HCT116 (cell line): ENCODE measurements around the gene TEAD3. TPM values are rescaled to one million over a fixed set of nuclear protein-coding genes. Genes with fewer than 3 reads are reported as not detected.
A peak's percentile ranks its signal among the peaks of the same experiment; 100 is the strongest.

Experiments
- ATAC-seq: fragments of 200-7000 bp; cut with Tn5 transposase; 2 replicates; pipeline ENCODE4 v1.9.1; 2020; ENCODE audit warnings: mild to moderate bottlenecking, moderate library complexity
- BruUV-seq: library from RNA; stranded (reverse); fragments of 400-500 nt; replicated peaks from 2 replicates; lab custom pipeline; 2021; lab: Mats Ljungman, UMichigan
- CTCF ChIA-PET: fragments of 300-600 bp; sonication (Branson Sonifier 250); formaldehyde crosslinking; loops from one replicate; lab custom pipeline; 2021; ENCODE audit warnings: antibody characterized with exemption; lab: Charles Lee
- POLR2A ChIA-PET: fragments of 300-600, 350-600 bp; sonication (Branson Sonifier 250); formaldehyde crosslinking; loops from one replicate; lab custom pipeline; 2021; ENCODE audit warnings: antibody characterized with exemption; lab: Charles Lee
- RAD21 ChIA-PET, 2 experiments: fragments of 300-600 bp; sonication (Branson Sonifier 250); formaldehyde crosslinking; loops; one replicate each; lab custom pipeline; 2023; ENCODE audit warnings: low total read pairs in 2 of 2; ENCODE audit not compliant: uncharacterized antibody in 2 of 2, unreplicated experiment in 2 of 2, low non-redundant PET in 1 of 2; lab: Charles Lee
- DNase-seq: peaks from one replicate; pipeline ENCODE4 v3.0.0-alpha.2; 2010; ENCODE audit warnings: low read depth, low spot score
- H2AFZ ChIP-seq: fragments of 200-600 bp; shearing (Covaris generic), sonication (generic); 2 replicates; pipeline ENCODE4 v1.6.1; 2017; ENCODE audit warnings: low read depth, mixed run types, mixed read lengths, antibody characterized with exemption, low read length; ENCODE audit not compliant: poor library complexity, severe bottlenecking
- H3K27ac ChIP-seq: 2 replicates; pipeline ENCODE4 v1.5.1; 2012; ENCODE audit warnings: low read depth, low read length
- H3K27me3 ChIP-seq: fragments of 200-600 bp; sonication (generic); 2 replicates; pipeline ENCODE4 v1.6.1; 2016; ENCODE audit warnings: mixed run types, low read length, mixed read lengths; ENCODE audit not compliant: insufficient read depth
- H3K36me3 ChIP-seq, 2 experiments: fragments of 200-500 bp in 1 of 2; fragments of 200-600 bp in 1 of 2; sonication (Bioruptor generic) in 1 of 2; sonication (generic) in 1 of 2; 2 replicates each; pipeline versions ENCODE4 v1.5.1 to v1.6.1; 2014 to 2016; ENCODE audit warnings: low read length in 2 of 2, inconsistent platforms in 1 of 2, mixed read lengths in 1 of 2, mixed run types in 1 of 2; ENCODE audit not compliant: insufficient read depth in 2 of 2, control insufficient read depth in 1 of 2
- H3K4me1 ChIP-seq, 2 experiments: fragments of 200-600 bp in 1 of 2; sonication (generic) in 1 of 2; 2 replicates each; pipeline versions ENCODE4 v1.5.1 to v1.6.1; 2012 to 2017; ENCODE audit warnings: low read length in 2 of 2, inconsistent platforms in 1 of 2, mild to moderate bottlenecking in 1 of 2, mixed read lengths in 1 of 2, mixed run types in 1 of 2, moderate library complexity in 1 of 2; ENCODE audit not compliant: insufficient read depth in 2 of 2, control insufficient read depth in 1 of 2
- H3K4me2 ChIP-seq: fragments of 200-600 bp; sonication (generic); 2 replicates; pipeline ENCODE4 v1.6.1; 2017; ENCODE audit warnings: mixed run types, low read length, mixed read lengths
- H3K4me3 ChIP-seq, 2 experiments: fragments of 200-600 bp in 1 of 2; sonication (generic) in 1 of 2; replicated peaks in 1 of 2; 2 replicates each; pipeline ENCODE4 v1.5.1; 2011 to 2016; ENCODE audit warnings: low read length in 2 of 2, control low read depth in 1 of 2, low read depth in 1 of 2, mild to moderate bottlenecking in 1 of 2, mixed read lengths in 1 of 2, mixed run types in 1 of 2
- H3K79me2 ChIP-seq: fragments of 200-600 bp; sonication (generic); 2 replicates; pipeline ENCODE4 v1.6.1; 2017; ENCODE audit warnings: mild to moderate bottlenecking, mixed run types, low read length, moderate library complexity, mixed read lengths; ENCODE audit not compliant: insufficient read depth
- H3K9ac ChIP-seq: fragments of 200-600 bp; sonication (generic); 2 replicates; pipeline ENCODE4 v1.6.1; 2016; ENCODE audit warnings: low read length, mixed read lengths
- H3K9me2 ChIP-seq: fragments of 200-600 bp; sonication (generic), shearing (Covaris generic); 2 replicates; pipeline ENCODE4 v1.6.1; 2017; ENCODE audit warnings: mixed run types, mild to moderate bottlenecking, moderate library complexity; ENCODE audit not compliant: insufficient read depth
- H3K9me3 ChIP-seq, 2 experiments: fragments of 200-500 bp in 1 of 2; fragments of 200-600 bp in 1 of 2; sonication (Bioruptor generic) in 1 of 2; sonication (generic) in 1 of 2; 2 replicates each; pipeline ENCODE4 v1.6.1; 2014 to 2017; ENCODE audit warnings: low read length in 2 of 2, mixed read lengths in 2 of 2, inconsistent platforms in 1 of 2, low read depth in 1 of 2, mild to moderate bottlenecking in 1 of 2, mixed run types in 1 of 2, moderate library complexity in 1 of 2; ENCODE audit not compliant: control insufficient read depth in 1 of 2, insufficient read depth in 1 of 2
- H4K20me1 ChIP-seq: fragments of 200-600 bp; sonication (generic), shearing (Covaris generic); 2 replicates; pipeline ENCODE4 v1.6.1; 2017; ENCODE audit warnings: mixed run types, mild to moderate bottlenecking, moderate library complexity; ENCODE audit not compliant: insufficient read depth
- CBX3 ChIP-seq: IDR thresholded peaks from 2 replicates; pipeline ENCODE4 v1.6.1; 2012; ENCODE audit warnings: low read depth
- FOSL1 ChIP-seq: IDR thresholded peaks from 2 replicates; pipeline ENCODE4 v1.6.1; 2012; ENCODE audit warnings: low read depth
- POLR2A ChIP-seq: IDR thresholded peaks from 2 replicates; pipeline ENCODE4 v1.7.0; 2011; ENCODE audit warnings: borderline replicate concordance; ENCODE audit not compliant: insufficient read depth, insufficient read length; ENCODE audit errors: extremely low read depth
- POLR2AphosphoS5 ChIP-seq: IDR thresholded peaks from 2 replicates; pipeline ENCODE4 v1.6.1; 2011; ENCODE audit warnings: mild to moderate bottlenecking, low read depth, low read length, moderate library complexity
- RAD21 ChIP-seq: IDR thresholded peaks from 2 replicates; pipeline ENCODE4 v1.6.1; 2012; ENCODE audit warnings: low read depth, mild to moderate bottlenecking
- SRF ChIP-seq: IDR thresholded peaks from 2 replicates; pipeline ENCODE4 v1.6.1; 2012; ENCODE audit warnings: low read depth
- intact Hi-C: fragments of 100-400 bp; cut with micrococcal nuclease; formaldehyde crosslinking; loops from 2 replicates; pipeline ENCODE4 v1.10.0; 2022
- total RNA-seq: library from RNA; stranded (reverse); gene quantifications from one replicate; pipeline ENCODE4 v1.2.1, GENCODE V29; 2021; ENCODE audit not compliant: unreplicated experiment

Gene TEAD3
- total RNA-seq, 1 experiment from 2014 or later, result 21.8 TPM

DNA sequence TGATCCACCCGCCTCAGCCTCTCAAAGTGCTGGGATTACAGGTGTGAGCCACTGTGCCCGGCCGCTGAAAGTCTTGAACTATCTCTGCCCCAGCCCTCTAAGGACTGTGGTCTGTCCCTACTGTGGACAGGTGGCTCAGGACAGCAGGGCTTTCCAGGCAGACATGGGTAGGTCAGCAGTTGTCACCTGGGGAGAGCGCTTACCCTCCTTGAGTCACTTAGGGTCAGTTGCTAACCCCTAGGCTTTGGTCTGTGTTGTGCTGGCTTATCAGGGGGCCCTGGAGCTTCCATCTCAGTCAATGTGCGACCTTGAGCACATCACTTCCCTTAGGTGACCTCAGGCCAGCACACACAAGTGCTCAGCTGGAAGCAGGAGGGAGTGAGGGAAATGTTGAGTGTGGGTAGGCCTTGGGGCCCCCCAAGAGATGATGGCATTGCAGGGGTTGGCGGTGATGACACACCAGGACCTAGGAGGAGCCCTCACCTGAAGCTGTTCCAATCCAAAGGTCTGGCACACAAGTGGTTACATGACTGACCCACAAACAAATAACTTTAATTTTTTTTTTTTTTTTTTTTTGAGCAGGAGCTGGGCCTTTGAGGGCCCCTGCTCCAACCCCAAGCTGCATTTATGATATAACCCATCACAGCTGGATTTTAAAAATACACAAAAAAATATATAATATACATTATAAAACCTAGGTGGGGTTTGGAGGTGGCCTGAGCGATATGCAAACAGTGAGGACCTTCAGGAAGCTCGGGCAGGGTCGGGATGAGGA, 23.6 kb downstream of the TEAD3 start:
- TF ChIP-seq POLR2AphosphoS5 (peak; percentile 1; the same call in 1 of the 2 replicates), RAD21 (no peak), SRF (no peak)
- no peak overlapping the region for H3K9ac ChIP-seq
- no peak overlapping the region for H2AFZ ChIP-seq
- H3K79me2 ChIP-seq, result peaks cover 41% of the 10 kb centered on the region
- RAD21 ChIA-PET, result interaction anchor here in 1 of 2 experiments (1.3 kb wide), 1 partner anchor 24 kb away, joined by 3 read pairs; no protein-coding TSS in a partner anchor
- POLR2A ChIA-PET, result interaction anchor here (0.6 to 4.1 kb wide), 4 partner anchors 13 to 309 kb away, joined by 4 to 48 read pairs (median 4); no protein-coding TSS in a partner anchor
- peaks cover 15 to 40% of the 10 kb centered on the region in 2 experiments; a peak in 3 of 4 replicates for H3K36me3 ChIP-seq
- no peaks in the 10 kb centered on the region for H3K9me3 ChIP-seq
- DNase-seq, result no peak
- H3K27me3 ChIP-seq, result no peaks in the 10 kb centered on the region
- no peaks in the 10 kb centered on the region for H3K9me2 ChIP-seq
- ATAC-seq, result peak; percentile 5
- no peak overlapping the region for H3K4me3 ChIP-seq
- no peak overlapping the region for H3K4me2 ChIP-seq
- CTCF ChIA-PET, result interaction anchor here (0.9 to 1.6 kb wide), 3 partner anchors 11 to 263 kb away, joined by 3 to 5 read pairs (median 3); no protein-coding TSS in a partner anchor
- H3K27ac ChIP-seq, result peak overlapping the region; percentile 46
- intact Hi-C loops, result no loop called here
- peaks cover 11 to 24% of the 10 kb centered on the region in 2 experiments; a peak in 3 of 4 replicates for H3K4me1 ChIP-seq
- H4K20me1 ChIP-seq, result peaks cover 36% of the 10 kb centered on the region; the same call in 1 of the 2 replicates
- no TSS peak for BruUV-seq

DNA sequence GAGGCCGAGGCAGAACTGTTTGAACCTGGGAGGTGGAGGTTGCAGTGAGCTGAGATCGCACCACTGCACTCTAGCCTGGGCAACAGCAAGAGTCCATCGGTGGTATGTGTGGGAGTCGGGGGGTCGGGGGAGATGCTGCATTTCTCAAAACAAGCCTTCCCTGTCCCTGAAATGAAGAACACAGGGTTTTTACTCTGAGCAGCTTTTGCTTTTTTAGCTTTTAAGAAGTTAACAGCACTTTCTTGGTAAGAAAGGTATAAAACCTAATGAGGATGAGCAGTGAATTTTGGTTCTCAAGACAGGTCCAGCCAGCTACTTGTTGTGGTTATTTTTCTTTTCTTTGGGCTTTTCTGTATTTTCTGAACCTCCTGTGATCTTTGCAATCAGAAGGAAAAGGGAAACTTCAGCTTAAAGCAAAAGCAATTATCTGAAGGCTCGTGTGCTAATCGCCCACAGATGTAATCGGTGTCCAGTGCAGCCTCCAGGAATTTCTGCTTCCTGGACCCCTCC, 25.0 kb downstream of the TEAD3 start:
- CTCF ChIA-PET, result interaction anchor here (1.5 kb wide), 1 partner anchor 264 kb away, joined by 3 read pairs; no protein-coding TSS in a partner anchor
- POLR2A ChIA-PET, result interaction anchor here (1.1 to 4.1 kb wide), 10 partner anchors 9 to 265 kb away, joined by 3 to 48 read pairs (median 4); partner anchors contain the start of genes ARMC12, DEF6 and TEAD3
- peaks cover 42% of the 10 kb centered on the region for H3K79me2 ChIP-seq
- intact Hi-C loops, result no loop called here
- H4K20me1 ChIP-seq, result peaks cover 36% of the 10 kb centered on the region; the same call in 1 of the 2 replicates
- no peak overlapping the region for H3K9ac ChIP-seq
- no peaks in the 10 kb centered on the region for H3K9me2 ChIP-seq
- no peak overlapping the region for H3K4me3 ChIP-seq
- no peaks in the 10 kb centered on the region for H3K27me3 ChIP-seq
- H3K36me3 ChIP-seq, result peaks cover 14 to 40% of the 10 kb centered on the region in 2 experiments; a peak in 3 of 4 replicates
- no peak for DNase-seq
- peak overlapping the region; percentile 82 for H3K27ac ChIP-seq
- RAD21 ChIA-PET, result no interaction called here
- no peak overlapping the region for H3K4me2 ChIP-seq
- peaks cover 13 to 32% of the 10 kb centered on the region in 2 experiments; a peak in 3 of 4 replicates for H3K4me1 ChIP-seq
- TF ChIP-seq FOSL1 (no peak), CBX3 (no peak), POLR2AphosphoS5 (0 out of 2 replicates have a peak, but pooled peaks have one; percentile 41), POLR2A (peak; percentile 39)
- TF ChIP-seq, all 23 proteins: peak for 2
- Histone ChIP-seq H3K9me3 (no peaks in the 10 kb centered on the region), H2AFZ (no peak overlapping the region)
- BruUV-seq, result no TSS peak
- ATAC-seq, result no peak
